ENCODE measurements around the gene NUB1.

Gene NUB1

GRCh38 chr7:151347200-151347599, 5.6 kb downstream of the NUB1 start:
- H3K18ac ChIP-seq (ENCODE audit: low read length) = no peak overlapping the region
- H3K4ac ChIP-seq (ENCODE audit: low read depth, low read length) = no peak overlapping the region
- H3K4me1 ChIP-seq (ENCODE audit: control insufficient read depth, low read depth, low read length) = no peaks in the 10 kb centered on the region
- no peak overlapping the region for H3K23ac ChIP-seq (ENCODE audit: low read length)
- WGBS (ENCODE audit: extremely low coverage, insufficient coverage, low lambda C conversion rate) = no CpG with 5 or more reads among the region's 6 CpGs
- no peak overlapping the region for H2BK120ac ChIP-seq (ENCODE audit: low read depth, low read length)
- no peak overlapping the region for H2BK5ac ChIP-seq (ENCODE audit: low read length)
- no peak overlapping the region for H4K8ac ChIP-seq (ENCODE audit: low read depth, low read length)
- no peak overlapping the region for H2BK15ac ChIP-seq (replicated peaks; ENCODE audit: low read depth)
- DNase-seq = no peak
- H3K4me2 ChIP-seq (ENCODE audit: low read length) = no peak overlapping the region
- H2AK5ac ChIP-seq (ENCODE audit: low read length) = no peak overlapping the region
- no peak overlapping the region for H3K56ac ChIP-seq (ENCODE audit: low read length)
- H3K9ac ChIP-seq (ENCODE audit: low read length) = no peak overlapping the region
- no peaks in the 10 kb centered on the region for H3K36me3 ChIP-seq (ENCODE audit: control insufficient read depth, insufficient read depth, low read length)
- H3K79me2 ChIP-seq (ENCODE audit: control insufficient read depth, insufficient read depth, low read length) = peaks cover 3% of the 10 kb centered on the region
- no peak overlapping the region for H3K27ac ChIP-seq (ENCODE audit: low read depth, low read length)
- H3K27me3 ChIP-seq (ENCODE audit: insufficient read depth, low read length, poor library complexity) = no peaks in the 10 kb centered on the region
- H3K79me1 ChIP-seq (ENCODE audit: low read length) = peaks cover 3% of the 10 kb centered on the region
- H4K5ac ChIP-seq (ENCODE audit: low read length) = no peak overlapping the region
- H3K4me3 ChIP-seq (ENCODE audit: low read length) = no peak overlapping the region

- H3K56ac ChIP-seq (ENCODE audit: low read length) = no peak overlapping the region
- WGBS (ENCODE audit: extremely low coverage, insufficient coverage, low lambda C conversion rate) = no CpG with 5 or more reads among the region's 4 CpGs
- H4K5ac ChIP-seq (ENCODE audit: low read length) = no peak overlapping the region
- no peak overlapping the region for H3K4me3 ChIP-seq (ENCODE audit: low read length)
- no peak overlapping the region for H2BK5ac ChIP-seq (ENCODE audit: low read length)
- H3K79me2 ChIP-seq (ENCODE audit: control insufficient read depth, insufficient read depth, low read length) = no peaks in the 10 kb centered on the region
- no peaks in the 10 kb centered on the region for H3K27me3 ChIP-seq (ENCODE audit: insufficient read depth, low read length, poor library complexity)
- no peak overlapping the region for H3K23ac ChIP-seq (ENCODE audit: low read length)
- no peak overlapping the region for H3K18ac ChIP-seq (ENCODE audit: low read length)
- H4K8ac ChIP-seq (ENCODE audit: low read depth, low read length) = no peak overlapping the region
- H2BK15ac ChIP-seq (replicated peaks; ENCODE audit: low read depth) = no peak overlapping the region
- no peak for DNase-seq
- no peak overlapping the region for H2AK5ac ChIP-seq (ENCODE audit: low read length)
- no peak overlapping the region for H3K9ac ChIP-seq (ENCODE audit: low read length)
- no peak overlapping the region for H3K4me2 ChIP-seq (ENCODE audit: low read length)
- no peak overlapping the region for H3K27ac ChIP-seq (ENCODE audit: low read depth, low read length)
- H3K79me1 ChIP-seq (ENCODE audit: low read length) = no peaks in the 10 kb centered on the region
- H3K4me1 ChIP-seq (ENCODE audit: control insufficient read depth, low read depth, low read length) = no peaks in the 10 kb centered on the region
- H3K36me3 ChIP-seq (ENCODE audit: control insufficient read depth, insufficient read depth, low read length) = no peaks in the 10 kb centered on the region
- no peak overlapping the region for H2BK120ac ChIP-seq (ENCODE audit: low read depth, low read length)
- no peak overlapping the region for H3K4ac ChIP-seq (ENCODE audit: low read depth, low read length)
Observed at GRCh38 chr7:151348970-151349369, 7.4 kb downstream of the NUB1 start.

GRCh38 chr7:151349507-151349853, 7.9 kb downstream of the NUB1 start:
- Histone ChIP-seq H3K27me3 (ENCODE audit: insufficient read depth, low read length, poor library complexity) (no peaks in the 10 kb centered on the region), H4K5ac (ENCODE audit: low read length) (no peak overlapping the region), H3K56ac (ENCODE audit: low read length) (no peak overlapping the region), H2AK5ac (ENCODE audit: low read length) (no peak overlapping the region), H3K4ac (ENCODE audit: low read depth, low read length) (no peak overlapping the region), H3K9ac (ENCODE audit: low read length) (no peak overlapping the region), H2BK120ac (ENCODE audit: low read depth, low read length) (no peak overlapping the region), H4K8ac (ENCODE audit: low read depth, low read length) (no peak overlapping the region), H3K79me2 (ENCODE audit: control insufficient read depth, insufficient read depth, low read length) (no peaks in the 10 kb centered on the region), H3K79me1 (ENCODE audit: low read length) (no peaks in the 10 kb centered on the region), H3K36me3 (ENCODE audit: control insufficient read depth, insufficient read depth, low read length) (no peaks in the 10 kb centered on the region), H3K4me2 (ENCODE audit: low read length) (no peak overlapping the region), H3K27ac (ENCODE audit: low read depth, low read length) (no peak overlapping the region), H2BK15ac (replicated peaks; ENCODE audit: low read depth) (no peak overlapping the region), H3K23ac (ENCODE audit: low read length) (no peak overlapping the region), H3K18ac (ENCODE audit: low read length) (no peak overlapping the region), H2BK5ac (ENCODE audit: low read length) (no peak overlapping the region), H3K4me3 (ENCODE audit: low read length) (no peak overlapping the region), H3K4me1 (ENCODE audit: control insufficient read depth, low read depth, low read length) (no peaks in the 10 kb centered on the region)
- no peak for DNase-seq
- no CpG with 5 or more reads among the region's 5 CpGs for WGBS (ENCODE audit: extremely low coverage, insufficient coverage, low lambda C conversion rate)

- Histone ChIP-seq H3K27me3 (ENCODE audit: insufficient read depth, low read length, poor library complexity) (no peaks in the 10 kb centered on the region), H2BK15ac (replicated peaks; ENCODE audit: low read depth) (no peak overlapping the region), H3K4me1 (ENCODE audit: control insufficient read depth, low read depth, low read length) (no peaks in the 10 kb centered on the region), H4K5ac (ENCODE audit: low read length) (no peak overlapping the region), H3K18ac (ENCODE audit: low read length) (no peak overlapping the region), H3K27ac (ENCODE audit: low read depth, low read length) (no peak overlapping the region), H3K4ac (ENCODE audit: low read depth, low read length) (no peak overlapping the region), H3K4me3 (ENCODE audit: low read length) (no peak overlapping the region), H3K56ac (ENCODE audit: low read length) (no peak overlapping the region), H2BK120ac (ENCODE audit: low read depth, low read length) (no peak overlapping the region), H3K4me2 (ENCODE audit: low read length) (no peak overlapping the region), H3K79me1 (ENCODE audit: low read length) (no peaks in the 10 kb centered on the region), H3K79me2 (ENCODE audit: control insufficient read depth, insufficient read depth, low read length) (no peaks in the 10 kb centered on the region), H3K9ac (ENCODE audit: low read length) (no peak overlapping the region), H4K8ac (ENCODE audit: low read depth, low read length) (no peak overlapping the region), H2BK5ac (ENCODE audit: low read length) (no peak overlapping the region), H3K36me3 (ENCODE audit: control insufficient read depth, insufficient read depth, low read length) (peaks cover 2% of the 10 kb centered on the region), H3K23ac (ENCODE audit: low read length) (no peak overlapping the region), H2AK5ac (ENCODE audit: low read length) (no peak overlapping the region)
- no CpG with 5 or more reads among the region's 8 CpGs for WGBS (ENCODE audit: extremely low coverage, insufficient coverage, low lambda C conversion rate)
- DNase-seq = peak; percentile 54
Observed at GRCh38 chr7:151351027-151351426, 9.4 kb downstream of the NUB1 start.

GRCh38 chr7:151351967-151352366, 10.4 kb downstream of the NUB1 start:
- Histone ChIP-seq H3K18ac (ENCODE audit: low read length) (no peak overlapping the region), H3K4me2 (ENCODE audit: low read length) (no peak overlapping the region), H4K8ac (ENCODE audit: low read depth, low read length) (no peak overlapping the region), H2BK5ac (ENCODE audit: low read length) (no peak overlapping the region), H2BK120ac (ENCODE audit: low read depth, low read length) (no peak overlapping the region), H3K79me2 (ENCODE audit: control insufficient read depth, insufficient read depth, low read length) (no peaks in the 10 kb centered on the region), H3K36me3 (ENCODE audit: control insufficient read depth, insufficient read depth, low read length) (peaks cover 3% of the 10 kb centered on the region), H3K23ac (ENCODE audit: low read length) (no peak overlapping the region), H3K4me3 (ENCODE audit: low read length) (no peak overlapping the region), H3K27ac (ENCODE audit: low read depth, low read length) (no peak overlapping the region), H3K27me3 (ENCODE audit: insufficient read depth, low read length, poor library complexity) (no peaks in the 10 kb centered on the region), H4K5ac (ENCODE audit: low read length) (no peak overlapping the region), H2AK5ac (ENCODE audit: low read length) (no peak overlapping the region), H3K9ac (ENCODE audit: low read length) (no peak overlapping the region), H2BK15ac (replicated peaks; ENCODE audit: low read depth) (no peak overlapping the region), H3K4me1 (ENCODE audit: control insufficient read depth, low read depth, low read length) (no peaks in the 10 kb centered on the region), H3K56ac (ENCODE audit: low read length) (no peak overlapping the region), H3K4ac (ENCODE audit: low read depth, low read length) (no peak overlapping the region), H3K79me1 (ENCODE audit: low read length) (no peaks in the 10 kb centered on the region)
- no CpG with 5 or more reads among the region's 6 CpGs for WGBS (ENCODE audit: extremely low coverage, insufficient coverage, low lambda C conversion rate)
- no peak for DNase-seq

GRCh38 chr7:151352512-151352911, 10.9 kb downstream of the NUB1 start:
- Histone ChIP-seq H3K4me3 (ENCODE audit: low read length) (no peak overlapping the region), H4K8ac (ENCODE audit: low read depth, low read length) (no peak overlapping the region), H3K79me2 (ENCODE audit: control insufficient read depth, insufficient read depth, low read length) (no peaks in the 10 kb centered on the region), H3K4me2 (ENCODE audit: low read length) (no peak overlapping the region), H3K56ac (ENCODE audit: low read length) (no peak overlapping the region), H2BK15ac (replicated peaks; ENCODE audit: low read depth) (no peak overlapping the region), H3K4me1 (ENCODE audit: control insufficient read depth, low read depth, low read length) (no peaks in the 10 kb centered on the region), H3K27ac (ENCODE audit: low read depth, low read length) (no peak overlapping the region), H2BK5ac (ENCODE audit: low read length) (no peak overlapping the region), H3K27me3 (ENCODE audit: insufficient read depth, low read length, poor library complexity) (no peaks in the 10 kb centered on the region), H3K9ac (ENCODE audit: low read length) (no peak overlapping the region), H4K5ac (ENCODE audit: low read length) (no peak overlapping the region), H2BK120ac (ENCODE audit: low read depth, low read length) (no peak overlapping the region), H2AK5ac (ENCODE audit: low read length) (no peak overlapping the region), H3K18ac (ENCODE audit: low read length) (no peak overlapping the region), H3K79me1 (ENCODE audit: low read length) (no peaks in the 10 kb centered on the region), H3K36me3 (ENCODE audit: control insufficient read depth, insufficient read depth, low read length) (peaks cover 3% of the 10 kb centered on the region), H3K4ac (ENCODE audit: low read depth, low read length) (no peak overlapping the region), H3K23ac (ENCODE audit: low read length) (no peak overlapping the region)
- DNase-seq = no peak
- no CpG with 5 or more reads among the region's 5 CpGs for WGBS (ENCODE audit: extremely low coverage, insufficient coverage, low lambda C conversion rate)

Measured in mesendoderm (in vitro differentiated cells).